DMS153 treated with DMSO at 0.1 percent for 48 hours (cell line): ENCODE measurements around the gene SLC25A26.

ENCODE experiments used
- DNase-seq: peaks from one replicate; lab custom pipeline; 2025; ENCODE audit not compliant: unreplicated experiment; lab: John Stamatoyannopoulos, UW

SLC25A26 gene

DNA sequence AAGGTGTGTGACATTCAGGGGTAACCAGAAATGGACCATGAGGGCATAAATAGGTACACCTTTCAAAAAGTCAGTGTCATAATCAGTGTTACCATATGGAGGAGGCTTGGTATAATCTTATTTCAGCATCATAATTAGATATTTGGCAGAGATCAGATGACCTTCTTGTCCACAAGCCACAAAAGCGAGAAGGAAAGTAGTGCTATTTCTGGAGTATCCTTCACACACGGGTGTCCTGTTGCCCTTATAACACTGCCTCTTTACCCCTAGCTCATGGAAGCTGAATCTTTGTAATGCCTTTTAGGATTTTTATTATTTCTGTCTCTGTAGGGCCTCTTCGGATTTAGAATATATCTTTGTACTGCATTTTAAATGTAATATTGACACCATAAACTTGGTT is 147.2 kb downstream of the SLC25A26 start:
- no peak for DNase-seq

DNA sequence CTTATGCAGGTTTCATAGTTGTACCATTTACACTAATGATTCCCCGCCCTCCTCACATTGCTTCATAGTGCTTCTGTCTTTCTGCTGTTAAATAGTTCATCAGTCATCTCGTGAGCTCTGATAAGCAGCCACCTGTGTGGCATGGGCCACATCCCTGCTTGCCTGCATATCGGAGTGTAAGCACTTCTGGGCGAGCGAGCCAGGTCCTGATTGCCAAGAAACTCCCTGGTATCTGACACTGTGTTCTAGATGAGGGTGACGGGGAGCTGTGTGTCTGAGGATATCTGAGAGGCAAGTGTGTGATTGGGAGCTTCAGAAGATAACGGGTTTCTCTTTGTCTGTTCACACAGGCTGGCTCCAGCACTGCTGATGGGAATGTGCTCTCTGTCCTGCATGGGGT is 149.4 kb downstream of the SLC25A26 start:
- DNase-seq: no peak

DNA sequence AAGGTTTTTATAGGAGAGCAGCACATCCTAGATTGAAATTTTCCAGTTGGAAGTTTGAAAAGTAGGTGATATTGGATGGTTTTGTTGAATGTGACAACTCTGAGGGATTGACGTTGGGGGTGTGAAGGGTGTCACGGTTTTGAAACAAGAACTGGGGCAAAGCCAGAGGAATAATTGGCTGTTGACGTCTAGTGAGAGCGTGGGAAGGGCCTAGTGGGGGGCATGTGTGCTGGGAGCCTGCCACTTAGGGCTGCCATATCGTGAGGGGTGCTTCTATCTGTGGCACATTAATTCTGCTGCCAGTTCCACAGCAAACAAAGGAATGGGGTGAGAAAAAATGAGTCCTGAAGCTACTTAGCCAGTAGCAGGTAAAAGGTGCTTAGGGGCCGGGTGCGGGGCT is 150.6 kb downstream of the SLC25A26 start:
- DNase-seq: no peak

DNA sequence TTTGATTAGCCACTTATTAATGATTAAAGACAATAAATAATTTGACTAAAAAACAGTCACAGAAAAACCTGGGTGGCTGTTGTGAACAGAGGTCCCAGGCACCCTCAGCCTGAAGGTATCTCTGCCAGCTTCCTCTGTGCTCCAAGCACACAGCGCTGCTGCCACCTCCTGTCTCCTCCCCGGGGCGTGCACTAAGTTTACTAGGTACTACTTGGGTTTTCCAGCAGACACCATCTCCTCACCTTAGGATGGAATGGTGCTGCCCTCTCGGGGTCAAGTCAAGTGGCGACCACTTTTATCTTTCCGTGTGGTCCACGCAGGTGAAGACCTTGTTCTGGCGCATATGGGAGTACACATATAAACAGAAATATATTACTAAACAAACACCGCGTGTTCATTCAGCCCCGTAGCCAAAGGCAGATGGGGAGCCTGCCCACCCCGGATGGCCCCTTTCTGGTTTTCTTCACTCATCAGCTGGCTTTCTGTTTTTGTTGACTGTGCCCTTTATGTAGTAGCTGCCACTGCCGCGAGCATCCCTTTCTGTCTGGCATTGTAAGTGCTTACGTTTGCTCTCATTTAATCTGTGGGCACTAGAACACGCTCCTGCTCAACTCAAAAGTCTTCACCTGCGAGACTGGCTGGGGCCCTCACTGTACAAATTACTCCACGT is 152.0 kb downstream of the SLC25A26 start:
- DNase-seq: peak; percentile 24

DNA sequence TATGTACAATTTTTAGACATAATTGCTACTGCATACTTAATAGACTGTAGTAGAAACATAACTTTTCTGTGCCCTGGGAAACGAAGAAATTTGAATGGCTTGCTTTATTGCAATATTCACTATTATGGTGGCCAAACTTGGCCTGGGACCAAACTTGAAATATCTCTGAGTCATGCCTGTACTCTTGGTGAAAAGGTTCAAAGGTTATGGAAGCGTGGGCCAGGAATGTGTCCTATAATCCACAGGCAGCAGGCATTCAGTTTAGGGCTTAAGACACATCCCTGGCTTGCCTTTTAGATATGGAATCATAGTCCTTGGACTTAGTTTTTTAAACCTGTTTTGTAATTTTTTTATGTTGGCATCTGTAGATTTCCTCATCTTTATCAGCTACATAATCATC is 155.8 kb downstream of the SLC25A26 start:
- no peak for DNase-seq

DNA sequence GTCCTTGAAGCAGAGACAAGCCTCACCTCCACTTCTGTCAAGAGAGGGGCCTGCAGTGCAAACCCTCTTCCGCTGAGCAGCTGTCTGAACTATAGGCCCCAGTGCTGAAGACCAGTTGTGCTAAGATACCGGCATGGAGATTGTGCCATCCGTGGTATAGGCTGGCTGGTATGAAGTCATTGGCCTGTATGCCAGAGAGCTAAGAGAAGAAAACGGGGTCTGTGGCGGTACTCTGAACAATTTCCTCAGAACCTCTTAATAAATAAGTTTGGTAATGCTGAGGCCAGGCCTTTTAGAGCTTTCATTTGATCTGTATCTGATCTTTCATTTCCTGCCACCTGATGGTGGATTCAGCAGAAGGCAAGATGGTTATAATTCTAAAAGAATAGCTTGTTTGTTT is 157.0 kb downstream of the SLC25A26 start:
- DNase-seq: no peak

DNA sequence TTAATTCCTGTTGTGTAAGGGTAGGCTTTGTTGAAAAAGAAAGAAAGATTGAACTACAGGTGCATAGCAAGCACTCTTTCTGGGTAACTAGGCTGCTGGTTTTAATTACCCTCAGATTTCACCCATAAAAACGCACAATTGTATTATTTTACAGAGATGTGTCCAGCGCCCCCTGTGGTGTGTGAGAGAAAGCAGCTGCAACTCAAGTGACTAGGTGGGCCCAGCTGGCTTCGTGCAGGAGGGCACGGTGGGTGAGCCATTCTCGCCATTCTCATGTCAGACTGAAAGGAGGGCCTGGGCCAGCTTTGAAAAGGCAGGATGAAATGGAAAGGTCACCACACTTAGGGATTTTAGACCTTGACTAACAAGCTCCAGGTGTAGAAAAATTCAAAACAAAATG is 157.5 kb downstream of the SLC25A26 start:
- no peak for DNase-seq

DNA sequence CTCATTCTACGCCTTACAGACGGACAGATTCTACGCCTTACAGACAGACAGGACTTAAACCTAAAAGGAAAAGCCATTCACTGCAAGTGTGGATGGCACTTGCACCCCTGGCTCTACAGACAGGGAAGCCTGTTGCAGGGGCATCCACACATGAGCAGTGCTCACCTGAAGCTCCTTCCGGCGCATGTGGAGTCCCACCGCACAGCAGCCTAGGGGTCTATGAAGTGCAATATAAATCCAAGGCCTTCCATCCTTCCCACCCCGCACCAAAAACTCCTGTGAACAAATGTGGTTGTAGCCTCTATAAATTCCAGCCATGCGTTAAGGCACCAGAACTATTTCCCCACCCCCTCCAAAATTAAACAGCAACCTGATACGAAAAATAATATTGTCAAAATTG is 158.8 kb downstream of the SLC25A26 start:
- DNase-seq: no peak

DNA sequence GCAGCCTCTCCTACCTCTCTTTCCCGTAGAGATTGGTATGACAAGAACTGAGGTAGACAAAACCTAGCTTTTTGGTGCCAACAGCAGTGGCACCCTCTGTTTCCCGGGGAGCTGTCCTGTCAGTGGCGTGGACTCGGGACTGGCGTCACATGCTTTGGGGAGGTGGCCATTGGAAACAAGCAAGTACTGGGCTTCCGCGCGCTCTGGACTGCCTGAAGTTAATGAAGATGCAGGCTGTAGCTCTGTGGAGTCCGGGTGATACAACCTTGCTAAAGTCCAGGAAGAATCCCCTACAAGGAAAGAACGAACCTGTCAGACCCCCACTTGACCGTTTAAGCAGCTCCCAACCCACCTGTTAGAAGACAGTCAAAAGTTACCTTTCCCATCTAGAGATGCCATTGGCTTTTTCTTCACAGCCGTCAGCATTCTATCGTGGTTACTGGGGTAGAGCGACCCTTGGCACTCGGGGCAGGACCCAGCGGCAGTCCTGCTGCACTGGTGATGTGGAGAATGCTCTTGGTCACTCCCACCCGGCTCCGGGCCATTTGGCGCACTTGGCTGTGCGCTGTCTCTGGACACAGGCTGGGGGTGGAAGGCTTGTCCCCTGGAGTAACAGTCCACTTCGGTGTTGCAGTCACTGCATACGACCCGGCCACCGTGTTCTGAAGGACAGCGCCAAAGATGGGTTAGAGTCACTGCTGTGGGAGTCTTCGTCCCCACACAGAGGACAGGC is 159.6 kb downstream of the SLC25A26 start:
- no peak for DNase-seq

DNA sequence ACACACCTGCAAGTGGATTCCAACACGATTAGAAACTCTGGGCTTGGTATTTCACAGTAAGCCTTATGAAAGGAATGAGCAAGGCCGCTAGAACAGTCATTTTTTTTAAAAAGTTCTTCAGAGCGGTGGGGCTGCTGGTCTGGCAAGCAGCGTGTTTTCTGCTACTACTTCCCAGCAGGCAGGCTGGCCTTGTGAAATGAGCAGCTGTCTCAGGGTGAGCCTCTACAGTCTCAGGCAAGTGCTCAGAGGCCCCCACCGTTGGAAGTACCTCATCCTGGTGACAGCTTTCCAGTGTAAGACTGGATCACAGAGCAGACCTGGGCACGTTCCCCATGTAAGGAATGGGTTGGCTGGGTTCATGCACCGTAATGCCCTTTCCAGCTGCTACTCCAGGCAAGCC is 160.8 kb downstream of the SLC25A26 start:
- DNase-seq: no peak

DNA sequence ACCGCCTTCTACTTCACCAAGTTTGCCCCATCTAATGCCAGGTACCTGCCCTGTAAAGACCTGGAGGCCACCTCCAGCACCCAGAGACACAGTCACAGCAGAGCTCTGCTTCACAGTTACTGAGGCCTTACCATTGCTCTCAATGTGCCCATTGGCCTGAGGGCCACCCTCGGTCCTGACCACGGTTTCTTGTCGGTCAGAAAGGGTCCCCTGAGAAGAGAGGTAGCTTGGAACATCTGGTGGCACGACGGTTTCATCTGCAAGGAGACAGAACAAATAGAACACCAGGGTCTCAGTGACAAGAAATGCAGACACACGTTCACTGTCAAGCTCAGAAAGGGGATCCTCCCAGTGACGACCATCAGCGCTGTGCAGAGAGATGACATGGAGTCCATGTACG is 161.3 kb downstream of the SLC25A26 start:
- DNase-seq: no peak

DNA sequence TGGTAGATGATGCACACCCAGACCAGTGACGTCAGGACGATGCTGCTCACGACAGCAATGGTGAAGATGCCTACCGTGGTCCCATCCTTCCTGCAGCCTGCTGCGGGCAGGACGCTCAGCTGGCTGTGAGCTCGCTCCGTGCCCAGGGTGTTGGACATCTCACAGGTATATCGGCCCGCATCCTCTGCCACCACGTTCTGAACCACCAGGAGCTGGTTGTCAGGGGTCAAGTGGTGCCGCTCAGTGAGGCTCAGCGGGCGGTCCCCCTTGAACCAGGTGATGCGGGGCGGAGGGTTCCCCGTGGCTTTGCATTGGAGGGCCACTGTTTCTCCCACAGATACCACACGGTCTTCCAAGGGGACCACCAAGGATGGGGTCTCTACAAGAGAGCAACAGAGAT is 162.2 kb downstream of the SLC25A26 start:
- DNase-seq: no peak

DNA sequence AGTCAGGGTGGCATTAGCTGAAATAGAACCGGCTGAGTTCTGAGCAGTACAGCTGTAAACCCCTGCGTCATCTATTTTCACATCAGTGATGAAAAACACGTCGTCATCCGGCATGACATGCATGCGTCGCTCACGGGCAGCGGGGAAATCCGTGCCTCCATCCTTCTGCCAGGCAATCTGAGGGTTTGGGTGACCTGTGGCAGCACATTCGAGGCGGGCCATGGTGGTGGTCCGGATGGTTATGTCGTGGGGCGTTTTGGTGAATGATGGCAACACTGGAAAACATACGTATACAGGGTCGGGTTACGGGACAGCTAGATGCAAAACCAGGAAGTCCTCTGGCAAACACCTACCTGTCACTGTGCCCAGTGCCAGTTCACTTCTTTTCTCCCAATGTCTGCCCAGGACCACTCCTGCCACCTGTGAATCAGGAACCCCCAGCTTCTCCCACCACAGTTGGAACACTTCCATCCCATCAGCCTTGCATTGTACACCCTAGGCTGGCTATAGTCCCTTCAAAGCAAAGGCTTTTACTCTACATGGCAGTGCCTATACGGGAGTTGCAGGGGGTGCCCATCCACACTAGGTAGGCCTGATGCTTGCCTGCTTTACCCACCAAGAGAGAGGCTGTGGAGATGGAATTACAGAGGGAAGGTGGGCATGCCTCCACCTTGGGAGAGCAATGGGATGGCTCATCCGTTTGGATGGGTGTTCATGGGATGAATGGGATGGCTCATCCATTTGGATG is 163.4 kb downstream of the SLC25A26 start:
- DNase-seq: no peak

DNA sequence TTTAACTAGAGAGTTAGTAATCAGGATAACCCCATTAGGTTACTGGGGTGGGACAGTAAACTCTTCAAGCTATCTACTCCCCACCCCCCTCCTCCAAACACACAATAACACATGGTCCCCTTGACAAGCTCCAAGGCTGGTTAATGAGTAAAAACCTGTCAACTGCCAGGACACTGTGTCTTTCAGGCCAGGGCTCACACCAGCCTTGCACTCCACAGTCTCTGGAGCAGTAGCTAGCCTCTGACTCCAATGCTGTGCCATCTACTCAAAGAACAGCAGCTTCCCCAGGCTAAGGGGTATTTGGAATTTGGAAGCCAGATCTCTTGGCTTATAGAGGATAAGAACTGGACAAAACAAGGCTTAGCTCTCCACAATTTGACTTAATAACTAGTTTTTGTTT is 164.3 kb downstream of the SLC25A26 start:
- no peak for DNase-seq

DNA sequence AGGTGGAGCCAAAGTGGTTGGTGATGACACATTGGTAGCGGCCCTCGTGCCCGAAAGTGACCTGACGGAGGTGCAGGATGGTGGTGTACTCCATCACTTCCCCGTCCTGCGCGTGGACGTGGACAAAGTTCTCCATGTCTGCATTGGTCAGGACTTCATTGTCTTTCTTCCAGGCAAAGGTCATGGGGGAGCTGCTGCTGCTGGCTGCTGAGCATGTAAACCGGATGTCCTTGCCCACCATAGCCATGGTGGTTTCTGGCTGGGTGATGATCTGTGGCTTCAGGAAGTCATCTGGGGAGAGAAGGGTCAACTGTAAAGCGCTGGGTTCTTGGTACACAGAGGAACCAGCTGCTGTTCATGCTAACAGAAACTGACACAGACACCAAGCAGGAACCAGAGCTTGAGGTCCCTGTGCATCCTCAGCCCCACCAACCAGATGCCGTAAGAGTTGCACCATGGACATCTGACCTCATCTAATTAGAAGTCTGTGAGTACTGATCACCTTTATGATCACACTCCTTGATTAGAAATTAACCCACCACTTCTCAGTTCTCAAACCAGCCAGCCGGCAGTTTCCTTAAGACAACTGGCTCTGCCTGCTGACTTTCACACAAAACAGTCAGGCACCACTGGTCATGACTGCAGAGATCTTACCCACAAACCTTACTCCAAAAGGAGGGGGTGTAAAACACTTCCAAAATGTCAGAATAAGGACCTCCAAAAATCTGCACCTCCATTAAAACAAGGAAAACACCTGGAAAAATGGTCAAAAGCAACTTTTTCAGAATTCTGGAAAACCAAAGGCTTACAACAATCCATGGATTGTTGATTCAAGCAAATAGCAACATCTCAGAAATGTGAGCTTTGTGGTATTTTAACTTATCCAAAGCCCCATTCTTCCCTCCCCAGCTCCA is 165.5 kb downstream of the SLC25A26 start:
- DNase-seq: no peak

DNA sequence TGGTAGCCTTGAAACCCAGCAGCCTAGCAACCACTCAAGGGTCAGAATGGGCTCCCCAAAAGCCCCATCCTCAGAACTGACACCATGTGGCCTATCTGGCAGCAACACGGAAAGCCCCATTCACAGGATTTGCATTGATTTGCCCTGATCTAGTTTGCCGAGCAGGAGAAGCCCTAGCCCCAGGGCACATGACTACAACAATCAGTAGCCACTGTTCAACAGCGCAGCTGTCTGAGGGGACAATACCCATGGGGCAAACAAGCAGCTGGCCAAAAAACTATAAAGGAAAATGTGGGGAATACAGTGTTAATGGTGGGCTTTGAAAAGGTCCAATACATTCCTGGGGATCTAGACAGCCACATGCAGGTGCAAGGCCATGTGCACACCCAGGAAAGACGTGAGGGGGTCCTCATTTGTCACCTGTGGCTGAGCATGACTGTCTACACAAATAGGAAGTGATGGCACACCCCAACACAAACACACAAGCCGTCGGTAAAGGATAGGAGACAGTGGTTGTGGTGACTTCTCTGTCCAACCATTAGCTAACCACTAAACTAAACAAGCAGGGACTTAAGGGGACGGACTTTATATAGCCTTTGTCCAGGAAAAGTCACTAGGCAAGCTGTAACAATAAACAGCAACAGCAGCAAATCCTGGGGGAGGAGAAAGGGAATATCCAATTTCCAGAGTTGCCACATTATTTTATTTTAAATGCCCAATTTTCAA is 166.3 kb downstream of the SLC25A26 start:
- no peak for DNase-seq

DNA sequence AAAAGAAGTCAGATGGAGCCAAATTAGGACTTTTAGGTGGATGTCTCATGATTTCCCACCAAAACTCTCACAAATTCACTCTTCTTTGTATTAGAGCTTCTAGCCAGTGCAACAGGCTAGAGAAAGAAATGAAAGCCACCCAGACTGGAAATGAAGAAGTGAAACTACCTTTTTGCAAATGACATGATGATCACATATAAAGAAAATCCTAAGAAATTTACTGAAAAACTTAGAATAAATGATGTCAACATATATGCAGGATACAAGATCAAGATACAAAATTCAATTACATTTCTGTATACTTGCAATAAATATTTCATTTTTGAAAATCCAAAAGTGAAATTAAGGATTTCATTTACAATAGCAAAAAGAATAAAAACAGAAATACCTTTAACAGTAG is 169.2 kb downstream of the SLC25A26 start:
- DNase-seq: no peak

DNA sequence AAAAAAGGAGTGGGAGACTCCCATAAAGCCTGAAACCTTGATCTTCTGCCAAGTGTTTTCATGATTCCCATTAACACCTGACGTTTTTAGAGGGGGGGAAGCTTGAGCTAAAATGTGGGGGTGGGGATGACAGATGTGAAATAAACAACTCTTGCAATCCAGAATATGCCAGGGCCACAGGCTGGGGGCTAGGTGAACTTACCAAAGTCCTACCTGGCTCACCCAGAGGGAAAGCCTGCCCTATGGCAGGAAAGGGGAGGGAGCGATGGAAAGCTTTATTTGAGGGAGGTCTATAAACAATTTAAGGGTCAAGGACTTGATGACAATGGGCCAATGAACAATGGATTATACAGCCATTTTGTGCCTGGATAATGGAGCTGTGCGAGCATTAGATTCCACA is 171.7 kb downstream of the SLC25A26 start:
- no peak for DNase-seq

DNA sequence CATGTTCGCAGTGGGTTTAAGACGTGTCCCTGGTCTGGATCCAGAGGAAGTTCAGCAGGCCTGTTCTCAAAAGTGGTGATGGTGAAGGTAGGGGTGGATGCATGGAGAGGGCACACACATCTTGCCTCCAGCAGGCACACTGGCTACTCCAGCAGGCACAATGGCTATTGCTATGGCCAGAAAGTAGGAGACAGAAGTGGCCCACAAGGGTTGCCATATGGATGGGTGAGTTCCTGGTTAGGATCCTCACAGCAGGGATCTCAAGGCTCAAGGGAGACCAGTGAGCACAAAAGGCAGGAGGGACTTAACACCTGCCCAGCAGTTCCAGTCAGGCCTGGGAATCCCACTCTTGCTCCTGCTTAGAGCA is 172.1 kb downstream of the SLC25A26 start:
- no peak for DNase-seq

DNA sequence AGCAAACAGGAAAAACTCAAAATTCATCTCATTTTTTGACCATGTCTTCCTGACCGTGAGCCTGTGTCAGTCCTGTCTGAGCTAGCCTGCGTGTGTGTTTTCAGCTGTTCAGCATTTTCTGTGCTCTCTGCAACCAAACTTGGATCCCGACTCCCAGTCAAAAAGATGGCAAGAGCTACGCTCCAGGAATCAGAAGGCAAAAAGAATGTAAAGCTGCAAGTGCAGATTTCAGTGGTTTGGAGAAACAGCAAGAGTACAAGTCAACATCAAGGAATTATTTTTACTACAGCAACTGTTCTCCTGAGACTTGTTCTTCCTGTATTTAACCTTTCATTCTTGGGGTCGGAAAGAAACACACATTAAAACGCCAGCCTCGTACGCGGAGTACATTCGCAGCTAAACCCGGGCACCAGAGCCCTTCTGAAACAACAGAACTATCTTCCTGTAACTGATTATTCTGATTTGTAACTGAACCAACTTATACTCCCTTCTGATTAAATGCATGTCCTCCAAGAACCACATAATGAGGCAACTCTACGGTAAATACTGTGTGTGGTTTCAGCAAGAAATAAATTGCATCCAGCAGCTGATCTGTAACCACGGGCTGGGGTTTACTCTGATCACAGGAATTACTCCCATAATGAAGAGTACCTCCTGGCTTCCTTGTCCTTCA is 172.7 kb downstream of the SLC25A26 start:
- DNase-seq: no peak
